HEK293T (cell line): Measurements from ENCODE around the gene GARNL3.

Source experiments
- ARNT ChIP-seq: fragments of 450-650 bp; IDR thresholded peaks from 2 replicates; pipeline ENCODE4 v1.6.1; 2017; ENCODE audit warnings: mild to moderate bottlenecking
- BHLHE40 ChIP-seq: fragments of 450-650 bp; IDR thresholded peaks from 2 replicates; pipeline ENCODE4 v1.6.1; 2016; ENCODE audit warnings: mild to moderate bottlenecking, moderate library complexity, borderline replicate concordance
- CTBP1 ChIP-seq: fragments of 450-650 bp; IDR thresholded peaks from 2 replicates; pipeline ENCODE4 v1.6.1; 2016; ENCODE audit warnings: borderline replicate concordance
- ELF4 ChIP-seq: fragments of 450-650 bp; IDR thresholded peaks from 2 replicates; pipeline ENCODE4 v1.6.1; 2017; ENCODE audit warnings: antibody characterized with exemption
- FOXK2 ChIP-seq: fragments of 450-650 bp; IDR thresholded peaks from 2 replicates; pipeline ENCODE4 v1.6.1; 2016; ENCODE audit warnings: mild to moderate bottlenecking
- FOXM1 ChIP-seq: fragments of 450-650 bp; IDR thresholded peaks from 2 replicates; pipeline ENCODE4 v1.6.1; 2017; ENCODE audit warnings: mild to moderate bottlenecking, borderline replicate concordance
- HDGF ChIP-seq: fragments of 450-650 bp; IDR thresholded peaks from 2 replicates; pipeline ENCODE4 v1.6.1; 2017; ENCODE audit warnings: antibody characterized with exemption, borderline replicate concordance
- L3MBTL2 ChIP-seq: fragments of 450-650 bp; conservative IDR thresholded peaks from 2 replicates; pipeline ENCODE4 v1.6.1; 2016; ENCODE audit warnings: mild to moderate bottlenecking
- NFRKB ChIP-seq: fragments of 450-650 bp; IDR thresholded peaks from 2 replicates; pipeline ENCODE4 v1.6.1; 2016; ENCODE audit warnings: mild to moderate bottlenecking, moderate library complexity
- SP1 ChIP-seq: fragments of 450-650 bp; IDR thresholded peaks from 2 replicates; pipeline ENCODE4 v1.6.1; 2017
- SUZ12 ChIP-seq: fragments of 450-650 bp; IDR thresholded peaks from 2 replicates; pipeline ENCODE4 v1.6.1; 2016; ENCODE audit warnings: mild to moderate bottlenecking
- TARDBP ChIP-seq: fragments of 450-650 bp; IDR thresholded peaks from 2 replicates; pipeline ENCODE4 v1.6.1; 2016
- ZNF384 ChIP-seq: fragments of 450-650 bp; IDR thresholded peaks from 2 replicates; pipeline ENCODE4 v1.6.1; 2016
- TF ChIP-seq, protein P1 (sequence below): fragments of 450-650 bp; IDR thresholded peaks from 2 replicates; pipeline ENCODE4 v1.6.1; 2016

GRCh38 chr9:127221695-127222094 lies 42.9 kb upstream of the GARNL3 start:
- TF ChIP-seq SUZ12 (no peak), ARNT (no peak), CTBP1 (no peak), HDGF (no peak), ELF4 (no peak), NFRKB (no peak), SP1 (no peak), TARDBP (no peak), FOXK2 (no peak), BHLHE40 (no peak), L3MBTL2 (no peak), ZNF384 (no peak), FOXM1 (no peak)
- TF ChIP-seq, protein P1, sequence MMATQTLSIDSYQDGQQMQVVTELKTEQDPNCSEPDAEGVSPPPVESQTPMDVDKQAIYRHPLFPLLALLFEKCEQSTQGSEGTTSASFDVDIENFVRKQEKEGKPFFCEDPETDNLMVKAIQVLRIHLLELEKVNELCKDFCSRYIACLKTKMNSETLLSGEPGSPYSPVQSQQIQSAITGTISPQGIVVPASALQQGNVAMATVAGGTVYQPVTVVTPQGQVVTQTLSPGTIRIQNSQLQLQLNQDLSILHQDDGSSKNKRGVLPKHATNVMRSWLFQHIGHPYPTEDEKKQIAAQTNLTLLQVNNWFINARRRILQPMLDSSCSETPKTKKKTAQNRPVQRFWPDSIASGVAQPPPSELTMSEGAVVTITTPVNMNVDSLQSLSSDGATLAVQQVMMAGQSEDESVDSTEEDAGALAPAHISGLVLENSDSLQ = no peak
